Neural progenitor cell (in vitro differentiated cells): ENCODE measurements around the gene CNTNAP2. TPM values are rescaled to one million over a fixed set of nuclear protein-coding genes. Genes with fewer than 3 reads are reported as not detected.
A peak's percentile ranks its signal among the peaks of the same experiment; 100 is the strongest.

Source experiments
- DNase-seq: peaks from one replicate; pipeline ENCODE4 v3.0.0-alpha.2; 2016; ENCODE audit warnings: low spot score
- H2AFZ ChIP-seq: fragments of 200-600 bp; sonication (generic); replicated peaks from 2 replicates; pipeline ENCODE4 v1.6.1; 2016; ENCODE audit warnings: antibody characterized with exemption
- H3F3A ChIP-seq: fragments of 200-600 bp; sonication (generic); 2 replicates; pipeline ENCODE4 v1.6.1; 2016; ENCODE audit warnings: antibody characterized with exemption, low read depth
- H3K27ac ChIP-seq: fragments of 200-600 bp; sonication (generic); 2 replicates; pipeline ENCODE4 v1.5.1; 2016; ENCODE audit warnings: mild to moderate bottlenecking
- H3K27me3 ChIP-seq: fragments of 200-600 bp; sonication (generic); 2 replicates; pipeline ENCODE4 v1.6.1; 2016; ENCODE audit warnings: mild to moderate bottlenecking, moderate library complexity
- H3K36me3 ChIP-seq: fragments of 200-600 bp; sonication (generic); 2 replicates; pipeline ENCODE4 v1.5.1; 2016
- H3K4me1 ChIP-seq: fragments of 200-600 bp; sonication (generic); 2 replicates; pipeline ENCODE4 v1.6.1; 2016; ENCODE audit warnings: mixed run types
- H3K4me2 ChIP-seq: fragments of 200-600 bp; sonication (generic); 2 replicates; pipeline ENCODE4 v1.6.1; 2016
- H3K4me3 ChIP-seq: fragments of 200-600 bp; sonication (generic); 2 replicates; pipeline ENCODE4 v1.5.1; 2016
- H3K79me2 ChIP-seq: fragments of 200-600 bp; sonication (generic); 2 replicates; pipeline ENCODE4 v1.6.1; 2016; ENCODE audit warnings: low read depth
- H3K9ac ChIP-seq: fragments of 200-600 bp; sonication (generic); 2 replicates; pipeline ENCODE4 v1.6.1; 2016
- H3K9me3 ChIP-seq: fragments of 200-600 bp; sonication (generic); 2 replicates; pipeline ENCODE4 v1.5.1; 2016; ENCODE audit warnings: low read depth
- H4K20me1 ChIP-seq: fragments of 200-600 bp; sonication (generic); 2 replicates; pipeline ENCODE4 v1.6.1; 2016; ENCODE audit warnings: low read depth
- H3K27ac Mint-ChIP-seq: 3 replicates; pipeline ENCODE4 v1.8.0; 2021; ENCODE audit warnings: mixed read lengths
- H3K27me3 Mint-ChIP-seq: 2 replicates; pipeline ENCODE4 v1.8.0; 2022; ENCODE audit warnings: low read depth, mild to moderate bottlenecking, inconsistent platforms, moderate library complexity, mixed read lengths; ENCODE audit not compliant: insufficient read depth
- H3K36me3 Mint-ChIP-seq: 3 replicates; pipeline ENCODE4 v1.8.0; 2021; ENCODE audit warnings: mixed read lengths
- H3K4me1 Mint-ChIP-seq: 3 replicates; pipeline ENCODE4 v1.8.0; 2021; ENCODE audit warnings: mixed read lengths
- H3K4me3 Mint-ChIP-seq: 3 replicates; pipeline ENCODE4 v1.8.0; 2021; ENCODE audit warnings: mild to moderate bottlenecking, moderate library complexity, mixed read lengths
- H3K9me3 Mint-ChIP-seq: 3 replicates; pipeline ENCODE4 v1.8.0; 2020; ENCODE audit warnings: mixed read lengths
- CTCF ChIP-seq: fragments of 200-600 bp; sonication (generic); IDR thresholded peaks from 2 replicates; pipeline ENCODE4 v1.5.1; 2017; ENCODE audit warnings: antibody characterized with exemption, mild to moderate bottlenecking
- EZH2 ChIP-seq: fragments of 200-600 bp; sonication (generic); IDR thresholded peaks from 2 replicates; pipeline ENCODE4 v1.6.1; 2017; ENCODE audit warnings: antibody characterized with exemption, mild to moderate bottlenecking, moderate library complexity
- EZH2phosphoT487 ChIP-seq: fragments of 200-600 bp; sonication (generic); IDR thresholded peaks from 2 replicates; pipeline ENCODE4 v1.6.1; 2017; ENCODE audit warnings: antibody characterized with exemption
- total RNA-seq: library from RNA; depleted of rRNA; stranded (reverse); fragments of >200 nt; gene quantifications from 2 replicates; pipeline ENCODE4 v1.2.3, GENCODE V29; 2015; ENCODE audit warnings: low replicate concordance

CNTNAP2 gene
- total RNA-seq, 1 donor from 2014 or later, result 126 TPM

- Histone ChIP-seq H4K20me1 (peaks cover 74% of the 10 kb centered on the region), H3K9ac (no peak overlapping the region), H3K4me3 (no peak overlapping the region), H3K27ac (no peak overlapping the region), H3F3A (peaks cover 22% of the 10 kb centered on the region), H3K79me2 (peaks cover 100% of the 10 kb centered on the region), H3K36me3 (peaks cover 9% of the 10 kb centered on the region), H3K4me2 (no peak overlapping the region), H3K27me3 (no peaks in the 10 kb centered on the region), H2AFZ (no peak overlapping the region), H3K4me1 (peaks cover 49% of the 10 kb centered on the region), H3K9me3 (no peaks in the 10 kb centered on the region)
- no peak overlapping the region for H3K4me3 Mint-ChIP-seq
- DNase-seq, result no peak
- peaks cover 2% of the 10 kb centered on the region for H3K27me3 Mint-ChIP-seq
- no peak for TF ChIP-seq CTCF
- no peak for TF ChIP-seq EZH2phosphoT487
- no peak for TF ChIP-seq EZH2
- H3K4me1 Mint-ChIP-seq, result peaks cover 42% of the 10 kb centered on the region
- peaks cover 53% of the 10 kb centered on the region for H3K36me3 Mint-ChIP-seq
- H3K9me3 Mint-ChIP-seq, result peaks cover 28% of the 10 kb centered on the region
- no peak overlapping the region for H3K27ac Mint-ChIP-seq
Observed at GRCh38 chr7:148394582-148394981, 2278.0 kb downstream of the CNTNAP2 start.

DNA sequence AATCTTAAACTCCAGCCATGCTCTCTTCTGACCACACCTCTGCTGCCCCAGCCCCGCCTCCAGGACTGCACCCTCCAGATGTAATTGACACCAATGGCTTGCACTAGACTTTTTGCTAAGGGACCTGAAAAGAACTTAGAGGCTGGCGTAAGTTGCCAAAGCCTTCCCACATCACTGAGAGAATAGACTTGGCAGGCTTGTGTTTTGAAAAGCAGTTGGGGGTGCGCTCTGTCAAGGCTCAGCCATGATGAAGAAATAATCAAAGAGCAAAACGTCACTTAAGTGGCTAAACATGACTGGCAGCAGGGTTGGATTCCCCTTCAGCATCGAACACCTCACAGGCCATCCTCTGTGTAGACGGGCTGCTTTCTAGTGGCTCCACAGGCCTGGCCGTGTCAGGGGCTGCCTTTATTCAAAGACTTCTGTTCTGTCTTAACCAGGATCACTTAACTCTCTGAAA is 2278.8 kb downstream of the CNTNAP2 start:
- Histone ChIP-seq H3K9ac (no peak overlapping the region), H2AFZ (no peak overlapping the region), H3K36me3 (peaks cover 7% of the 10 kb centered on the region), H3K9me3 (no peaks in the 10 kb centered on the region), H3K27ac (peak overlapping the region; percentile 19), H3K79me2 (peaks cover 100% of the 10 kb centered on the region), H4K20me1 (peaks cover 74% of the 10 kb centered on the region), H3K4me2 (peak overlapping the region; percentile 32), H3K4me1 (peaks cover 49% of the 10 kb centered on the region), H3F3A (peaks cover 18% of the 10 kb centered on the region), H3K4me3 (no peak overlapping the region), H3K27me3 (no peaks in the 10 kb centered on the region)
- Mint-ChIP-seq H3K4me1 (peaks cover 47% of the 10 kb centered on the region), H3K27me3 (peaks cover 2% of the 10 kb centered on the region), H3K36me3 (peaks cover 49% of the 10 kb centered on the region), H3K4me3 (no peak overlapping the region), H3K9me3 (peaks cover 20% of the 10 kb centered on the region), H3K27ac (peak overlapping the region; percentile 95)
- DNase-seq, result no peak
- no peak for TF ChIP-seq CTCF
- TF ChIP-seq EZH2phosphoT487, result no peak
- TF ChIP-seq EZH2, result no peak

DNA sequence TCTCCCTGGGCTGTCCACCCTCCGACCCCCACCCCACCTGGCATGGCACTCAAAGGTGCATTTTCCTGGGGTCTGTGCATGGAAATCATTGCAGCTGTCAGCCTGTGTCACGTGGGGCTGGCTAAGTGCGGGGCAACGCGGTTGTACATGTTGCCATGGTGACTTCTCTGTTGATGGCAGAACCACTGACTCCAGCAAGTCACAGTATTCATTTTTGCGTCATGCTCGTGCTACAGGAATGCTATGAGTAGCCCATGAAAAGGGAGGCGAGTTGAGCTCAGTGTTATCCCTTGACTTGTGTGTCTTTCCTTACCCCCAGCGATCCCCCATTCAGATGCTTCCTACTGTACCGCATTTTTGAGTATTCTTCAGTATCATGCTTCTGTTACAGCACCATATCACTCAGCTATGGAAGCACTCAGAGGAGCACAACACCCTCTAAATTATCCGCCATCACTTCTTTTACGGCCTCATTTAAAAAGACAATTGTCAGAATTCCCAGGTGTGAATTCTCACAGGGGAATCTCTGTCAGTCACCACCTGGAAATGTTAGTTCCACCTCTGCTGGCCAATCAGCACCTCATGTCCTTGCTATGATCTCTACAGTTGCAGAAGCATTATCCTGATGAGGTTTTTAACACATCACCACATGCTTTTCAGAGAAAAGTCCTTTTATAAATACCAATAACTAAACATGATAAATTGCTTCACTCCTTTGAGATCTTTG is 2279.6 kb downstream of the CNTNAP2 start:
- H3K4me1 ChIP-seq, result peaks cover 49% of the 10 kb centered on the region
- peaks cover 16% of the 10 kb centered on the region for H3K9me3 Mint-ChIP-seq
- H3K9ac ChIP-seq, result no peak overlapping the region
- peak overlapping the region; percentile 95 for H3K27ac Mint-ChIP-seq
- H3K79me2 ChIP-seq, result peaks cover 100% of the 10 kb centered on the region
- no peak overlapping the region for H3K4me3 Mint-ChIP-seq
- H2AFZ ChIP-seq, result no peak overlapping the region
- no peak overlapping the region for H3K27ac ChIP-seq
- H3K4me1 Mint-ChIP-seq, result peaks cover 47% of the 10 kb centered on the region
- H3K4me2 ChIP-seq, result peak overlapping the region; percentile 46
- no peaks in the 10 kb centered on the region for H3K27me3 ChIP-seq
- H3K27me3 Mint-ChIP-seq, result peaks cover 3% of the 10 kb centered on the region
- peaks cover 22% of the 10 kb centered on the region for H3F3A ChIP-seq
- H3K9me3 ChIP-seq, result no peaks in the 10 kb centered on the region
- peaks cover 72% of the 10 kb centered on the region for H4K20me1 ChIP-seq
- H3K36me3 Mint-ChIP-seq, result peaks cover 46% of the 10 kb centered on the region
- TF ChIP-seq EZH2 (no peak), CTCF (no peak), EZH2phosphoT487 (no peak)
- H3K4me3 ChIP-seq, result no peak overlapping the region
- H3K36me3 ChIP-seq, result peaks cover 4% of the 10 kb centered on the region
- DNase-seq, result no peak
